Prostate gland (tissue), 2 donors: ENCODE measurements around the gene CUL4B. TPM values are rescaled to one million over a fixed set of nuclear protein-coding genes. Genes with fewer than 3 reads are reported as not detected.

ENCODE experiments used
- DNase-seq: peaks from one replicate; pipeline ENCODE4 v3.0.0-alpha.2; 2019; ENCODE audit warnings: low spot score
- H3K27ac ChIP-seq, 2 donors: fragments of 200-600 bp; sonication (generic); 2 replicates each; pipeline ENCODE4 v1.5.1; 2017 to 2019
- H3K27me3 ChIP-seq: fragments of 200-600 bp; sonication (generic); replicated peaks from 2 replicates; pipeline ENCODE4 v1.5.1; 2019; ENCODE audit not compliant: insufficient read depth
- H3K36me3 ChIP-seq, 2 donors: fragments of 200-600 bp; sonication (generic); 1 replicate in 1 of 2; 2 replicates in 1 of 2; pipeline versions ENCODE4 v1.5.1 to v1.8.1; 2017 to 2019
- H3K4me1 ChIP-seq: fragments of 200-600 bp; sonication (generic); replicated peaks from 2 replicates; pipeline ENCODE4 v1.5.1; 2019
- H3K4me3 ChIP-seq, 2 donors: fragments of 200-600 bp; sonication (generic); 2 replicates each; pipeline ENCODE4 v1.5.1; 2017 to 2019
- H3K9me3 ChIP-seq: fragments of 200-600 bp; sonication (generic); 2 replicates; pipeline ENCODE4 v1.5.1; 2017
- POLR2A ChIP-seq: fragments of 450-650 bp; IDR thresholded peaks from one replicate; pipeline ENCODE4 v1.6.1; 2016; ENCODE audit warnings: antibody characterized with exemption, mild to moderate bottlenecking
- POLR2AphosphoS5 ChIP-seq: sonication (generic); formaldehyde crosslinking; IDR thresholded peaks from one replicate; pipeline ENCODE4 v1.6.1; 2017; ENCODE audit warnings: antibody characterized with exemption
- WGBS: methylation state at CpG from one replicate; pipeline ENCODE4 v1.1.5; 2018; 5-methylcytosine and 5-hydroxymethylcytosine counted together
- intact Hi-C: fragments of 100-400 bp; cut with DNase I; formaldehyde crosslinking; loops from one replicate; pipeline ENCODE4 v1.14.2; 2022
- total RNA-seq, 2 donors: library from RNA; depleted of rRNA; stranded (reverse); fragments of >200 nt; gene quantifications; one replicate each; pipeline ENCODE4 v1.1.0, GENCODE V29; 2016
- TF ChIP-seq, protein P1 (sequence below), 4 experiments: fragments of 200-600 bp in 2 of 4; fragments of 450-650 bp in 2 of 4; sonication (generic) in 2 of 4; IDR thresholded peaks; 1 replicate in 3 of 4; 2 replicates in 1 of 4; pipeline ENCODE4 v1.5.1; 2016 to 2019; ENCODE audit warnings: antibody characterized with exemption in 4 of 4, mild to moderate bottlenecking in 2 of 4, moderate library complexity in 2 of 4

Gene CUL4B
- total RNA-seq, 2 donors from 2014 or later, result 30.5 to 92.3 TPM

DNA sequence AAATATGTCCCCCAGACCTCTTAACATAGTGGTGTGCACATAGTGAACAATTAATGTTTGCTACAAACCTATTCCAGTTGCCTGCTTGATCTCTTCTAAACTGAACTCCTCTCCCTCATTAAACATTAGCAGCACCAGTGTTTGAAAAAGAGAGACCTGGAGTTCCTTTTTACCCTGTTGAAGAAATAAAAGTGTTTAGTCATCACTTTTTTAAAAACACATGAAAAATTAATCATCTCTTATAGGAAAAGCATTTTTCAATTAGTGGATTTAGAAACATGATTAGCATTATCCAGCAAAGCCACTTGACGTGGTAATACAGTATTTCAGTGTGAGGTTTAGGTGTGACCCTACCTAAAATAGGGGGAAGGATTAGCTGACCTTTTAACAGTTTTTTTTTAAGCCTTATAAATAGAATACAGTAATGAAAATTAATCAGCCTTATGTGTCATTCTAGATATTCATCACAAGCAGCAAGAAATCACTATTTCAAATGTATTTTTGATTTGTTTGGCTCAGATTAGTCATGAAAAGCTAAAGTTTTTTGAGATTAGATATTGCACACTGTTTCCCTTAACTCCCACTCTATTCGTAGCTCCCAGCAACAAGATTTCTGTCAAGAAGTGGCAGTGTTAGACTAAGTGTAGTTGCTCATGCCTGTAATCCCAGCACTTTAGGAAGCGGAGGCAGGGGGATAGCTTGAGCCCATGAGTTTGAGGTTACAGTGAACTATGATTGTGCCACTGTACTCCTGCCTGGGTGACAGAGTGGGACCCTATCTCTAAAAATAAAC is 26.2 kb downstream of the CUL4B start:
- TF ChIP-seq POLR2A (no peak), POLR2AphosphoS5 (no peak)
- TF ChIP-seq, protein P1, sequence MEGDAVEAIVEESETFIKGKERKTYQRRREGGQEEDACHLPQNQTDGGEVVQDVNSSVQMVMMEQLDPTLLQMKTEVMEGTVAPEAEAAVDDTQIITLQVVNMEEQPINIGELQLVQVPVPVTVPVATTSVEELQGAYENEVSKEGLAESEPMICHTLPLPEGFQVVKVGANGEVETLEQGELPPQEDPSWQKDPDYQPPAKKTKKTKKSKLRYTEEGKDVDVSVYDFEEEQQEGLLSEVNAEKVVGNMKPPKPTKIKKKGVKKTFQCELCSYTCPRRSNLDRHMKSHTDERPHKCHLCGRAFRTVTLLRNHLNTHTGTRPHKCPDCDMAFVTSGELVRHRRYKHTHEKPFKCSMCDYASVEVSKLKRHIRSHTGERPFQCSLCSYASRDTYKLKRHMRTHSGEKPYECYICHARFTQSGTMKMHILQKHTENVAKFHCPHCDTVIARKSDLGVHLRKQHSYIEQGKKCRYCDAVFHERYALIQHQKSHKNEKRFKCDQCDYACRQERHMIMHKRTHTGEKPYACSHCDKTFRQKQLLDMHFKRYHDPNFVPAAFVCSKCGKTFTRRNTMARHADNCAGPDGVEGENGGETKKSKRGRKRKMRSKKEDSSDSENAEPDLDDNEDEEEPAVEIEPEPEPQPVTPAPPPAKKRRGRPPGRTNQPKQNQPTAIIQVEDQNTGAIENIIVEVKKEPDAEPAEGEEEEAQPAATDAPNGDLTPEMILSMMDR (IDR thresholded peaks at IDR 0.05), result no peak
- Histone ChIP-seq H3K4me3 (no peak overlapping the region), H3K36me3 (no peaks in the 10 kb centered on the region), H3K4me1 (no peaks in the 10 kb centered on the region), H3K27me3 (no peaks in the 10 kb centered on the region), H3K9me3 (no peaks in the 10 kb centered on the region), H3K27ac (no peak overlapping the region)
- intact Hi-C loops, result no loop called here
- no peak for DNase-seq
- 96% methylated on average over 3 of the region's 3 CpGs for WGBS

DNA sequence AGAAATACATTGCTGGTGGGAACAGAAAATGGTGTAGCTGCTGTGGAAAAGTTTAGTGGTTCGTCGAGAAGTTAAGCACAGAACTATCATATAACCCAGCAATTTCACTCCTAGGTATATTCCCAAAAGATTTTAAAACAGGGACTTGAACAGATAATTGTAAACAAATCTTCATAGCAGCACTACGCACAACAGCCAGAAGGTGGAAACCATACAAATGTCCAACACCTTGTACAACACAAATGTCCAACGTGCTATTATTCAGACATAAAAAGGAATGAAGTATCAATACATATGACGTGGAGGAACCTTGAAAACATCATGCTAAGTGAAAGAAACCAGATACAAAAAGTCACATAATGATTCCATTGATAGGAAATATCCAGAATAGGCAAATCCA is 37.9 kb downstream of the CUL4B start:
- no peaks in the 10 kb centered on the region for H3K9me3 ChIP-seq
- no peaks in the 10 kb centered on the region for H3K27me3 ChIP-seq
- intact Hi-C loops, result no loop called here
- no peaks in the 10 kb centered on the region for H3K4me1 ChIP-seq
- WGBS, result 97% methylated on average over 5 of the region's 5 CpGs
- no peaks in the 10 kb centered on the region for H3K36me3 ChIP-seq
- TF ChIP-seq POLR2A (no peak), POLR2AphosphoS5 (no peak)
- TF ChIP-seq, protein P1 (IDR thresholded peaks at IDR 0.05), result no peak
- H3K27ac ChIP-seq, result no peak overlapping the region
- DNase-seq, result no peak
- no peak overlapping the region for H3K4me3 ChIP-seq

DNA sequence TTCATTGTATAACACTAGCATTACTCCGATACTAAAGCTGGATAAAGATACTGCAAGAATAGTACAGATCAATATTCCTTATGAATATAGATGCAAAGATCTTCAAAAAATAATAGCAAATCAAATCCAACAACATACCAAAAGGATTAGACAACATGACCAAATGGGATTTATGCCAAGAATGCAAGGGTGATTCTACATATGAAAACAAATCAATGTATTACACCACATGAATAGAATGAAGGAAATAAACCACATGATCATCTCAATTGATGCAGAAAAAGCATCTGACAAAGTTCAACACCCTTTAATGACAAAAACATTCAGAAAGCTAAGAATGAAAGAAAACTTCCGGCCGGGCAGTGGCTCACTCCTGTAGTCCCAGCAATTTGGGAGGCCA is 42.8 kb downstream of the CUL4B start:
- WGBS, result 93% methylated on average over 3 of the region's 3 CpGs
- no peaks in the 10 kb centered on the region for H3K9me3 ChIP-seq
- no peaks in the 10 kb centered on the region for H3K27me3 ChIP-seq
- no peak for TF ChIP-seq POLR2AphosphoS5
- TF ChIP-seq, protein P1 (IDR thresholded peaks at IDR 0.05), result no peak
- TF ChIP-seq POLR2A, result no peak
- H3K4me3 ChIP-seq, result no peak overlapping the region
- no peak for DNase-seq
- intact Hi-C loops, result no loop called here
- no peaks in the 10 kb centered on the region for H3K36me3 ChIP-seq
- no peaks in the 10 kb centered on the region for H3K4me1 ChIP-seq
- H3K27ac ChIP-seq, result no peak overlapping the region

DNA sequence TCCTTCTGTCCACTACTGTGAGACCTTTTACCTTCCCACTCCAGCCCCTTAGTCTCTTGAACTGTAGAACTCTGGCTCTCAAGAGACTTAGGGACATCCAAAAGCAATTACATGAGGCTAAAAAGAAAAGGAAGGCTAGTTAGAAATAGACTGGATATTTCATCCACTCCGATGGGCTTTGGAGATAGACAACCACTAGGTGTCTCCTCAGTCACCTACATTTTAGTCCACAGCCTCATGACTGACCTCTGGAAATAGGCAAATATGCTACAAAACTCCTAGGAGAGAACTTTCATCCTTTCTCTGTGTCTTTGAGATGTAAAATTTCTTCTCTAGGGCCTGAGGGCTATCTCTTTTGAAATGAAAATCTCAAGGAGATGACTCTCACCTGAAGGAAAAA is 46.5 kb downstream of the CUL4B start:
- H3K27ac ChIP-seq, result no peak overlapping the region
- H3K27me3 ChIP-seq, result no peaks in the 10 kb centered on the region
- H3K36me3 ChIP-seq, result no peaks in the 10 kb centered on the region
- H3K4me1 ChIP-seq, result no peaks in the 10 kb centered on the region
- 54% methylated on average over 1 of the region's 1 CpG for WGBS
- H3K4me3 ChIP-seq, result no peak overlapping the region
- DNase-seq, result no peak
- TF ChIP-seq POLR2A, result no peak
- TF ChIP-seq POLR2AphosphoS5, result no peak
- TF ChIP-seq, protein P1 (IDR thresholded peaks at IDR 0.05), result no peak
- intact Hi-C loops, result no loop called here
- H3K9me3 ChIP-seq, result no peaks in the 10 kb centered on the region

DNA sequence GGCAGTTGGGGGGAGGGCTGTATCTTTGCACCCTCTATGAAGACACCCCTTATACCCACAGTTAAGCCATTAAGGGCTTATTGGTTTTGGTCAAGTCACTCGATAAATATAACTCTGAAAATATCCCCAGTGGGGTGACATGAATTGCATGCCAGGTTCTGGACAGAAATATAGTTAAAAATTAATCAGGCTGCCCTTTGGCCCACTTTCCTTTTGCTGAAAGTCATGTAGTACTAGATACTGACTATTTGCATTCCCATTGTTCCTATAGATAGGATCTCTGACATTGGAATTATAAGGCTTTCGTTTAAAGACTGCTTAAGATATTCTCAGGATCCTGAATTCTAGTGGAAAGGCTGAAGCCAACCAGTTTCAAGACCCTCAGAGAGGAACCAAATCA is 48.1 kb downstream of the CUL4B start:
- Histone ChIP-seq H3K27ac (no peak overlapping the region), H3K4me1 (no peaks in the 10 kb centered on the region), H3K9me3 (no peaks in the 10 kb centered on the region), H3K27me3 (no peaks in the 10 kb centered on the region), H3K4me3 (no peak overlapping the region), H3K36me3 (no peaks in the 10 kb centered on the region)
- intact Hi-C loops, result no loop called here
- DNase-seq, result no peak
- 67% methylated on average over 2 of the region's 2 CpGs for WGBS
- TF ChIP-seq POLR2A, result no peak
- TF ChIP-seq POLR2AphosphoS5, result no peak
